T-cell (primary cell): Measurements from ENCODE around the gene HES5. TPM values are rescaled to one million over a fixed set of nuclear protein-coding genes. Genes with fewer than 3 reads are reported as not detected.
"Not testable (repeated sequence)": the region's sequence is repeated elsewhere in the genome, so short reads cannot be mapped to it uniquely, and the experiment has no call there.

Experiments used
- ATAC-seq, 4 experiments: fragments of 200-7000 bp in 3 of 4; fragments of 150-1000 bp in 1 of 4; cut with Tn5 transposase; replicated peaks in 1 of 4; 1 replicate in 3 of 4; 2 replicates in 1 of 4; pipeline ENCODE4 v1.10.0; 2021; ENCODE audit warnings: moderate library complexity in 3 of 4, mild to moderate bottlenecking in 2 of 4, moderate number of reproducible peaks in 1 of 4
- CTCF ChIA-PET, 2 donors: fragments of 300-600 bp; sonication (Branson Sonifier 250); formaldehyde crosslinking; loops; one replicate each; lab custom pipeline; 2022; ENCODE audit warnings: antibody characterized with exemption in 2 of 2; lab: Charles Lee
- POLR2A ChIA-PET, 2 donors: fragments of 300-600 bp; sonication (Branson Sonifier 250); formaldehyde crosslinking; loops; one replicate each; lab custom pipeline; 2022; ENCODE audit warnings: antibody characterized with exemption in 2 of 2; lab: Charles Lee
- DNase-seq, 35 experiments: peaks; one replicate each; pipeline versions ENCODE4 v3.0.0 to v3.0.0-alpha.2; 2013 to 2023
- H3K27ac ChIP-seq: one replicate; pipeline ENCODE4 v1.5.1; 2013; ENCODE audit warnings: low read length
- H3K27me3 ChIP-seq, 2 experiments: replicated peaks in 1 of 2; 1 replicate in 1 of 2; 2 replicates in 1 of 2; pipeline versions ENCODE4 v1.6.1 to v1.7.0; 2013; ENCODE audit warnings: low read length in 1 of 2, mixed read lengths in 1 of 2; ENCODE audit not compliant: control insufficient read depth in 2 of 2, insufficient read depth in 2 of 2; ENCODE audit errors: extremely low read depth in 1 of 2
- H3K36me3 ChIP-seq, 2 donors: 1 replicate in 1 of 2; 2 replicates in 1 of 2; pipeline versions ENCODE4 v1.6.1 to v1.7.0; 2013; ENCODE audit warnings: low read length in 1 of 2; ENCODE audit not compliant: control insufficient read depth in 2 of 2, insufficient read depth in 1 of 2; ENCODE audit errors: extremely low read depth in 1 of 2
- H3K4me1 ChIP-seq, 2 experiments: 1 replicate in 1 of 2; 2 replicates in 1 of 2; pipeline versions ENCODE4 v1.6.1 to v1.7.0; 2013; ENCODE audit warnings: low read length in 2 of 2, mixed read lengths in 1 of 2; ENCODE audit not compliant: insufficient read depth in 2 of 2, control insufficient read depth in 1 of 2; ENCODE audit errors: extremely low read depth in 1 of 2
- H3K4me3 ChIP-seq, 2 donors: 1 replicate in 1 of 2; 2 replicates in 1 of 2; pipeline versions ENCODE4 v1.5.1 to v1.7.0; 2013; ENCODE audit warnings: mild to moderate bottlenecking in 2 of 2, low read length in 1 of 2, moderate library complexity in 1 of 2; ENCODE audit not compliant: control insufficient read depth in 1 of 2; ENCODE audit errors: extremely low read depth in 1 of 2
- H3K9me3 ChIP-seq: 2 replicates; pipeline ENCODE4 v1.7.0; 2013
- H3K27ac Mint-ChIP-seq, 2 donors: one replicate each; pipeline ENCODE4 v1.8.0; 2020 to 2021; ENCODE audit warnings: mild to moderate bottlenecking in 2 of 2, mixed read lengths in 2 of 2
- H3K27me3 Mint-ChIP-seq, 2 donors: one replicate each; pipeline ENCODE4 v1.8.0; 2021 to 2022; ENCODE audit warnings: mixed read lengths in 2 of 2
- H3K36me3 Mint-ChIP-seq: one replicate; pipeline ENCODE4 v1.8.0; 2021; ENCODE audit warnings: mixed read lengths
- H3K4me1 Mint-ChIP-seq, 3 donors: one replicate each; pipeline ENCODE4 v1.8.0; 2020 to 2022; ENCODE audit warnings: mixed read lengths in 3 of 3, mild to moderate bottlenecking in 1 of 3
- H3K4me3 Mint-ChIP-seq, 3 donors: one replicate each; pipeline ENCODE4 v1.8.0; 2020 to 2022; ENCODE audit warnings: mild to moderate bottlenecking in 3 of 3, mixed read lengths in 3 of 3, moderate library complexity in 3 of 3
- H3K9me3 Mint-ChIP-seq, 3 donors: one replicate each; pipeline ENCODE4 v1.8.0; 2020 to 2022; ENCODE audit warnings: mixed read lengths in 3 of 3
- WGBS: methylation state at CpG from one replicate; pipeline ENCODE4 v1.1.5; 2013; ENCODE audit warnings: missing lambda C conversion rate; ENCODE audit not compliant: insufficient coverage; 5-methylcytosine and 5-hydroxymethylcytosine counted together
- total RNA-seq, 35 experiments: library from RNA in 6 of 35; stranded (reverse) in 6 of 35; fragments of 120-200 nt in 1 of 35; gene quantifications; one replicate each; pipeline versions ENCODE4 v1.2.1 to v1.2.4 and lab custom pipeline; 2013 to 2026

Gene HES5
- total RNA-seq, 5 donors from 2014 or later (not counting 1 experiment from before 2014, with no cell fraction given): not detected

DNA sequence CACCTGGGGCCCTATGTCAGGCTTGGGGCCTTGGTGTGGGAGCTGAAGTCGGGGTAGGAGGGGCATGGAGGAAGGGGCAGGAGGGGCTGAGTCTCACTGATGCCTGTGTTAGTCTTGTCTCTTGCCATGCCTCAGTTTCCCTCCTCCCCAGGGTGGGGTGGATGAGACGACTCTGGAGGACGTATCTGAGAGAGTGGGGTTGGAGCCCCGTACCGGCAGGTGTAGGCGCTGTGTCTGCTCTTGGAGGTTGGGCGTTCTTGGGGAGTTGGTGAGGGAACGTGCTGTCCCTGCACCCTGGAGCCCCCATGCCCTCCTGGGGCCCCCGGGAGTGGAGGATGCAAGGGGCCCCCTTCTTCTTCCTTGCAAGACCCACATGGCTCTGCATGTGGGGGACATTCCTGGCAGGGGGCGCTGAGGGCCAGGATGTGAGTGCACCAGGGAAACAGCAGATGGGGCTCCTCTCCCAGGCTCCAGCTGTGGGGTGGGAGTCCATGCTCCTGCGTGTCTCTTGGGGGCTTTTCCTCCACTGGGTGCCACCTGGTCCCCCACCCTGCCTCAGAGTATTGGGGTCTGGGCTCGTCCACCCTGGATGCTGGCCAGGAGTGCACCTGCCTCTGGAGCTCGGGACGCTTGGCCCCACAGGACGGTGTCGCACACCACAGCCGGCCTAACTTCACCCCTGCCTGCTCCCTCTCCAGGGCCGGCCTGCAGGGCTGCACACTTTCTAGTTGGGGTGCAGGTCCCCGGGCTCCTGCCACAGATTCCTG, 24.7 kb upstream of the HES5 start:
- ChIA-PET CTCF (interaction anchor here in 1 of 2 donors (0.8 kb wide), 1 partner anchor 30 kb away, joined by 3 read pairs; no protein-coding TSS in a partner anchor), POLR2A (no interaction called here)
- Mint-ChIP-seq H3K4me1 (peaks cover 39 to 55% (median 40%) of the 10 kb centered on the region in 3 donors), H3K27me3 (no peaks in the 10 kb centered on the region), H3K4me3 (peak overlapping the region; percentile 47 to 98 (median 60)), H3K36me3 (peaks cover 3% of the 10 kb centered on the region), H3K27ac (peak overlapping the region; percentile 95 to 98), H3K9me3 (no peaks in the 10 kb centered on the region)
- DNase-seq (peak in 33 of 35 experiments; percentile 28 to 78 (median 55)), ATAC-seq (peak; percentile 30 to 51 (median 44))
- 54% methylated on average over 14 of the region's 19 CpGs for WGBS
- Histone ChIP-seq H3K9me3 (no peaks in the 10 kb centered on the region), H3K27me3 (no peaks in the 10 kb centered on the region), H3K36me3 (peaks cover 2 to 19% of the 10 kb centered on the region in 2 donors), H3K4me1 (peaks cover 17 to 63% of the 10 kb centered on the region in 2 experiments), H3K4me3 (peak overlapping the region; percentile 51 to 99), H3K27ac (peak overlapping the region; percentile 97)

DNA sequence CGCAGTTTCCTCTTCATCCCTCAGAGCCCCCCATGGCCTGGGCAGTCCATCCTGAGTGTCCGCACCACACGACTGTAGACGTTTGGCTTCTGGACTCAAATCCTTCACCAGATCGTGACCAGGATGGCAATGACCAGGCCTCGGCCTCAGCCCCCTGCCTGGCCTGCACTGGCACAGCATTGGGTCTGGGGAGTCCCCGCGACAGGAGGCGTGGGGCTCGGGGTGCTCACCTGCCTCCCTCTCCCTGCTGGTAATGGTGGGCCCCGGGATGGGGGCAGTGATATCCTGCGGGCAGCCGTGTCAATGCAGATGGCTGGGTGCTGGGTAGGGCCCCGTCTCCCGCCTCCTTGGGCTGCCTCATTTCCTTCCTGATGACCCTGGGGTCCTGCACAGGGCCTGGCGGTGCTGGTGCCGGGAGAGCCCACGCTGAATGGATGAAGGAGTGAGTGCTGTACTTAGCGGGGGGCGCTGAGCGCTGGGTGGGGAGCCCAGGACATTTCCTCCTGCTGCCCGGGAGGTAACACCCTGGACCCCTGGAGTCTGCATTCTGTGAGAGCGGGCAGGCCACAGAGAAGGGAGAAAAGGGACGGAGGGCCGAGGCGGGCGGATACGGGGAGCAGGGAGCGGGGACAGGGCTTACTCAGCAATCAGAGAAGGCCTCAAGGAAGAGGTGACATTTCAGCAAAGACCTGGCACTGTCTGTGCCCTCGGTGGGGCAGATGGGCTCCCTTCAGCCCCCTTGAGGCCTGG, 24.0 kb upstream of the HES5 start:
- POLR2A ChIA-PET: no interaction called here
- Histone ChIP-seq H3K4me1 (peaks cover 17 to 63% of the 10 kb centered on the region in 2 experiments), H3K36me3 (peaks cover 2 to 12% of the 10 kb centered on the region in 2 donors), H3K4me3 (no peak overlapping the region), H3K9me3 (no peaks in the 10 kb centered on the region), H3K27me3 (no peaks in the 10 kb centered on the region), H3K27ac (no peak overlapping the region)
- CTCF ChIA-PET: no interaction called here
- peak overlapping the region in 1 of 2 donors; percentile 19 for H3K27ac Mint-ChIP-seq
- H3K36me3 Mint-ChIP-seq: peaks cover 3% of the 10 kb centered on the region
- no peaks in the 10 kb centered on the region for H3K27me3 Mint-ChIP-seq
- H3K9me3 Mint-ChIP-seq: no peaks in the 10 kb centered on the region
- ATAC-seq: no peak
- DNase-seq: no peak
- peaks cover 43 to 57% (median 43%) of the 10 kb centered on the region in 3 donors for H3K4me1 Mint-ChIP-seq
- 87% methylated on average over 26 of the region's 30 CpGs for WGBS
- H3K4me3 Mint-ChIP-seq: peak overlapping the region in 1 of 3 donors; percentile 98

DNA sequence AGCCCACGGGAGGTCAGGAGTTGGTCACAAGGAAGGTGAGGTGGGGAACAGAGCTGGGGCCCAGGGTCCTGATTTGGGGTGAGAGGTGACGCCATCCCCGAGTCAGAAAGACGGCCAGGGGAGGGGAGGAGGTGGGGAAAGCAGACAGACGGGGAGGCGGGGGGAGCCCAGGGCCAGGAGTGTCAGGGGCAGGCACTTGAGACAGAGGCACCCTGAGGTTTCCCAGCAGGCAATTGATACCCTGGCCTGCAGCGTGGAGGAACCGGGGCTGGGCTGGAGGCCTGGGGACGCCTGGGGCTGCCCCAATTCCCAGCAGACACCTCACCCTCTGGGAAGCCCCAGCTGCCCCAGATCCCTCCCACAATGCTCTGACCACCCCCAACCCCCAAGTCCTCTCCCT, 23.0 kb upstream of the HES5 start:
- H3K4me1 Mint-ChIP-seq: peaks cover 38 to 55% (median 41%) of the 10 kb centered on the region in 3 donors
- H3K36me3 ChIP-seq, H3K9me3 ChIP-seq, ATAC-seq, H3K4me3 Mint-ChIP-seq, H3K9me3 Mint-ChIP-seq, H3K27me3 ChIP-seq, DNase-seq, CTCF ChIA-PET, H3K27ac Mint-ChIP-seq, H3K4me3 ChIP-seq, H3K36me3 Mint-ChIP-seq, H3K27ac ChIP-seq, POLR2A ChIA-PET, H3K27me3 Mint-ChIP-seq: not testable (repeated sequence)
- H3K4me1 ChIP-seq: peaks cover 19 to 62% of the 10 kb centered on the region in 2 experiments
- no CpG with 5 or more reads among the region's 9 CpGs for WGBS

DNA sequence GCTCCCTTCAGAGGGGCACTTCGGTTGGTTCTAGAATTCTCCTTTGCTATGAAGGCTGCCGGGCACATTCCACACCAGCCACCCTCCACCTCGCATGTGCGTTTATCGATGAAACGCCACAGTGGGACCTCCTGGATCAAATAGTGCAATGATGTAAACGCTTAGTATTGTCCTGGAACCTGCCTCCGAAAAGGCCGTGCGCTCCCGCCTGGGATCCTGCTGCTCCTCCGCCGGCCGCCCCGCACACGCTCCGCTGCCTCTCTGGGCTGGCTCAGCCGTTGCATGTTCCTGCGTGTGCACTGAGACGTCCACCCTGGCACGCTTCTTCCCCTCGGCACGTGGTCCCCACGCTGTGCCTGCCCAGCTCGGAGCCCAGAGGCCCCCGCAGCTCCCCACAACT, 22.1 kb upstream of the HES5 start:
- ChIA-PET CTCF (no interaction called here), POLR2A (no interaction called here)
- H3K27ac Mint-ChIP-seq: no peak overlapping the region
- peaks cover 12 to 62% of the 10 kb centered on the region in 2 experiments for H3K4me1 ChIP-seq
- peaks cover 3% of the 10 kb centered on the region for H3K36me3 Mint-ChIP-seq
- no peak for DNase-seq
- H3K27ac ChIP-seq: no peak overlapping the region
- WGBS: 99% methylated on average over 15 of the region's 26 CpGs
- no peaks in the 10 kb centered on the region for H3K36me3 ChIP-seq
- no peak for ATAC-seq
- H3K9me3 ChIP-seq: no peaks in the 10 kb centered on the region
- H3K4me3 ChIP-seq: no peak overlapping the region
- no peaks in the 10 kb centered on the region for H3K9me3 Mint-ChIP-seq
- H3K4me3 Mint-ChIP-seq: no peak overlapping the region
- peaks cover 30 to 54% (median 39%) of the 10 kb centered on the region in 3 donors for H3K4me1 Mint-ChIP-seq
- no peaks in the 10 kb centered on the region for H3K27me3 Mint-ChIP-seq
- no peaks in the 10 kb centered on the region for H3K27me3 ChIP-seq

DNA sequence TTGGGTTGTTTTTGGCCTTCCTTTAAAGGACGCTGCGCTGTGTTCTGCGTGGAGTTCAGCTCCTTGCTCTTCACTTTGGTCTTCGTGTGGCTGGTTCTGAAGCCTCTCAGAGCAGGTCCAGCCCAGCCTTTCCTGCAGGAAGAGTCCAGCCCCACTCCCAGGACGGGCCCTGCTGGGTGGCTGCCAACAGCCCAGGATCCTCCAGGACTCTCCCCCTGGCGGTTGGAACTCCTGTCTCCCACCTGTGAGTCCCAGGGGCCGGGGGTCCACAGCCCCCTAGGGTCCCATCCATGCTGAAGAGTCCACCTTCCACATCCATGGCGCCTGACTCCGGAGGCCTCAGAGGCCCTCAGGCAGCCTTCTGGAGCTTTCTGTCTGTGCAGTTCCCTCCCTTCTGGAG, 21.5 kb upstream of the HES5 start:
- H3K9me3 ChIP-seq, H3K27me3 ChIP-seq, H3K27me3 Mint-ChIP-seq, H3K27ac ChIP-seq, H3K36me3 Mint-ChIP-seq, ATAC-seq, H3K4me3 Mint-ChIP-seq, H3K4me3 ChIP-seq, POLR2A ChIA-PET, H3K9me3 Mint-ChIP-seq, H3K36me3 ChIP-seq, CTCF ChIA-PET, DNase-seq: not testable (repeated sequence)
- peaks cover 12 to 59% of the 10 kb centered on the region in 2 experiments for H3K4me1 ChIP-seq
- H3K27ac Mint-ChIP-seq: peak overlapping the region; percentile 78 to 82
- WGBS: 94% methylated on average over 3 of the region's 9 CpGs
- peaks cover 25 to 54% (median 38%) of the 10 kb centered on the region in 3 donors for H3K4me1 Mint-ChIP-seq

DNA sequence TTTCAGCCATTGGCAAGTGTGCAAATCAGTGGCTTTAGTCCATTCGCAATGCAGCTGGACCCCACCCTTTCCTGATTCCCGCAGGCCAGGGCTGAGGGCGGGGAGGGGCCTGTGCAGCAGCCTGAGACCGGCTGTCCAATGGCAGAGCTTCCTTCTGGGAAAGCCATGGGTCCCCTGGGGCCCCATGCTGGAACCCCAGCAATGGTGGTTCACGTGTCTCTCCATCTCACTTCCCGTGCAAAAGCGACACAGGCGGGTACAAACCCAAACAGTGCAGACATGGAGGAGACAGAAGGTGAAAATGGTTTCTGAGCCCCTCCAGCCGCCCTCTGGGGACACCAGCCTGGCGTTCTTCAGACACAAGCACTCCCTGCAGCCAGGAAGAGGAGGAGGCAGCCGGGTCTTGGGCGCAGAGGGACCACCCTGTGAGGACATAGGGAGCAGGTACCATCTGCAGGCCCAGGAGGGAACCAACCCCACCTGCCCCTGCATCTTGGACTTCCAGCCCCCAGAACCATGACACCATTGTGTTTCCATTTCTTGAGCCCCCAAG, 20.3 kb upstream of the HES5 start:
- H3K36me3 ChIP-seq, H3K27ac ChIP-seq, CTCF ChIA-PET, H3K27me3 ChIP-seq, H3K9me3 ChIP-seq, DNase-seq, H3K27me3 Mint-ChIP-seq, H3K36me3 Mint-ChIP-seq, POLR2A ChIA-PET, H3K4me3 ChIP-seq, H3K4me3 Mint-ChIP-seq, ATAC-seq, H3K9me3 Mint-ChIP-seq: not testable (repeated sequence)
- 83% methylated on average over 1 of the region's 12 CpGs for WGBS
- H3K4me1 ChIP-seq: peaks cover 10 to 59% of the 10 kb centered on the region in 2 experiments
- Mint-ChIP-seq H3K4me1 (peaks cover 20 to 45% (median 30%) of the 10 kb centered on the region in 3 donors), H3K27ac (peak overlapping the region; percentile 82 to 92)
